ENCODE results near the gene LAMP5. TPM values are rescaled to one million over a fixed set of nuclear protein-coding genes. Genes with fewer than 3 reads are reported as not detected.

Gene LAMP5
- total RNA-seq, 1 donor from 2014 or later = 0.86 TPM

- TF ChIP-seq CTCF (IDR thresholded peaks at IDR 0.05) = no peak
- no peaks in the 10 kb centered on the region for H3K36me3 Mint-ChIP-seq (ENCODE audit: unreplicated experiment)
- no peak overlapping the region for H3K4me3 Mint-ChIP-seq (ENCODE audit: unreplicated experiment)
- no peak overlapping the region for H3K27ac Mint-ChIP-seq (ENCODE audit: unreplicated experiment)
- no peak for DNase-seq (ENCODE audit: extremely low spot score, unreplicated experiment)
- H3K9me3 Mint-ChIP-seq (ENCODE audit: unreplicated experiment) = peaks cover 4% of the 10 kb centered on the region
- no peaks in the 10 kb centered on the region for H3K27me3 Mint-ChIP-seq (ENCODE audit: unreplicated experiment)
- H3K4me1 Mint-ChIP-seq (ENCODE audit: unreplicated experiment) = peaks cover 34% of the 10 kb centered on the region
These were observed 28.6 kb upstream of the LAMP5 start for GRCh38 chr20:9485614-9486340.

- no peaks in the 10 kb centered on the region for H3K36me3 Mint-ChIP-seq (ENCODE audit: unreplicated experiment)
- peaks cover 44% of the 10 kb centered on the region for H3K4me1 Mint-ChIP-seq (ENCODE audit: unreplicated experiment)
- H3K9me3 Mint-ChIP-seq (ENCODE audit: unreplicated experiment) = peaks cover 4% of the 10 kb centered on the region
- TF ChIP-seq CTCF (IDR thresholded peaks at IDR 0.05) = no peak
- H3K27ac Mint-ChIP-seq (ENCODE audit: unreplicated experiment) = no peak overlapping the region
- no peak for DNase-seq (ENCODE audit: extremely low spot score, unreplicated experiment)
- H3K27me3 Mint-ChIP-seq (ENCODE audit: unreplicated experiment) = no peaks in the 10 kb centered on the region
- H3K4me3 Mint-ChIP-seq (ENCODE audit: unreplicated experiment) = no peak overlapping the region
These were observed 27.2 kb upstream of the LAMP5 start for GRCh38 chr20:9487231-9487630.

- Mint-ChIP-seq H3K9me3 (ENCODE audit: unreplicated experiment) (peaks cover 4% of the 10 kb centered on the region), H3K36me3 (ENCODE audit: unreplicated experiment) (no peaks in the 10 kb centered on the region), H3K27ac (ENCODE audit: unreplicated experiment) (no peak overlapping the region), H3K27me3 (ENCODE audit: unreplicated experiment) (no peaks in the 10 kb centered on the region), H3K4me1 (ENCODE audit: unreplicated experiment) (peaks cover 44% of the 10 kb centered on the region), H3K4me3 (ENCODE audit: unreplicated experiment) (no peak overlapping the region)
- DNase-seq (ENCODE audit: extremely low spot score, unreplicated experiment) = no peak
- no peak for TF ChIP-seq CTCF (IDR thresholded peaks at IDR 0.05)
These were observed 26.3 kb upstream of the LAMP5 start for GRCh38 chr20:9488063-9488462.

- Mint-ChIP-seq H3K36me3 (ENCODE audit: unreplicated experiment) (no peaks in the 10 kb centered on the region), H3K27me3 (ENCODE audit: unreplicated experiment) (no peaks in the 10 kb centered on the region), H3K27ac (ENCODE audit: unreplicated experiment) (no peak overlapping the region), H3K9me3 (ENCODE audit: unreplicated experiment) (peaks cover 12% of the 10 kb centered on the region), H3K4me3 (ENCODE audit: unreplicated experiment) (no peak overlapping the region), H3K4me1 (ENCODE audit: unreplicated experiment) (peaks cover 39% of the 10 kb centered on the region)
- DNase-seq (ENCODE audit: extremely low spot score, unreplicated experiment) = no peak
- no peak for TF ChIP-seq CTCF (IDR thresholded peaks at IDR 0.05)
These were observed 24.2 kb upstream of the LAMP5 start for GRCh38 chr20:9490161-9490560.

- Mint-ChIP-seq H3K9me3 (ENCODE audit: unreplicated experiment) (peaks cover 14% of the 10 kb centered on the region), H3K36me3 (ENCODE audit: unreplicated experiment) (no peaks in the 10 kb centered on the region), H3K4me3 (ENCODE audit: unreplicated experiment) (no peak overlapping the region), H3K27ac (ENCODE audit: unreplicated experiment) (no peak overlapping the region), H3K27me3 (ENCODE audit: unreplicated experiment) (no peaks in the 10 kb centered on the region), H3K4me1 (ENCODE audit: unreplicated experiment) (peaks cover 39% of the 10 kb centered on the region)
- no peak for DNase-seq (ENCODE audit: extremely low spot score, unreplicated experiment)
- TF ChIP-seq CTCF (IDR thresholded peaks at IDR 0.05) = no peak
These were observed 23.8 kb upstream of the LAMP5 start for GRCh38 chr20:9490631-9491030.

All from osteocyte (in vitro differentiated cells).